Osteoblast (primary cell): Measurements from ENCODE around the gene MAD1L1. TPM values are rescaled to one million over a fixed set of nuclear protein-coding genes. Genes with fewer than 3 reads are reported as not detected.
A peak's percentile ranks its signal among the peaks of the same experiment; 100 is the strongest.

Experiments
- DNase-seq: peaks from one replicate; pipeline ENCODE4 v3.0.0; 2011; ENCODE audit warnings: low spot score, mixed read lengths; ENCODE audit not compliant: insufficient read length; ENCODE audit errors: missing footprints
- H2AFZ ChIP-seq: 2 replicates; pipeline ENCODE4 v1.6.0; 2011; ENCODE audit warnings: mild to moderate bottlenecking, low read length
- H3K27ac ChIP-seq: 2 replicates; pipeline ENCODE4 v1.5.1; 2011; ENCODE audit warnings: mild to moderate bottlenecking, low read depth, low read length, moderate library complexity
- H3K27me3 ChIP-seq: 2 replicates; pipeline ENCODE4 v1.6.0; 2012; ENCODE audit warnings: mild to moderate bottlenecking, control low read depth, inconsistent platforms, low read length, moderate library complexity; ENCODE audit not compliant: insufficient read depth
- H3K36me3 ChIP-seq: 2 replicates; pipeline ENCODE4 v1.5.1; 2011; ENCODE audit warnings: mild to moderate bottlenecking, low read length, control low read depth, moderate library complexity; ENCODE audit not compliant: insufficient read depth
- H3K4me1 ChIP-seq: 2 replicates; pipeline ENCODE4 v1.5.1; 2011; ENCODE audit warnings: mild to moderate bottlenecking, low read length, control low read depth, moderate library complexity; ENCODE audit not compliant: insufficient read depth
- H3K4me2 ChIP-seq: 2 replicates; pipeline ENCODE4 v1.6.0; 2011; ENCODE audit warnings: mild to moderate bottlenecking, low read length; ENCODE audit not compliant: insufficient read depth
- H3K4me3 ChIP-seq: fragments of 200-600 bp; sonication (generic); 3 replicates; pipeline ENCODE4 v1.5.1; 2012; ENCODE audit warnings: mild to moderate bottlenecking, low read length, inconsistent platforms; ENCODE audit not compliant: insufficient read depth
- H3K79me2 ChIP-seq: 2 replicates; pipeline ENCODE4 v1.6.0; 2012; ENCODE audit warnings: mild to moderate bottlenecking, low read length, control low read depth, inconsistent platforms; ENCODE audit not compliant: insufficient read depth
- H3K9me3 ChIP-seq: 2 replicates; pipeline ENCODE4 v1.5.1; 2011; ENCODE audit warnings: low read depth, low read length, control low read depth
- H4K20me1 ChIP-seq: 2 replicates; pipeline ENCODE4 v1.6.0; 2012; ENCODE audit warnings: mild to moderate bottlenecking, low read length, control low read depth; ENCODE audit not compliant: insufficient read depth
- total RNA-seq: library from RNA; depleted of rRNA; stranded (reverse); fragments of >200 nt; gene quantifications from 2 replicates; pipeline ENCODE4 v1.2.3, GENCODE V29; 2012
- TF ChIP-seq, protein P1 (sequence below): IDR thresholded peaks from 2 replicates; pipeline ENCODE4 v1.5.1; 2011; ENCODE audit warnings: mild to moderate bottlenecking, low read depth, low read length, moderate library complexity; ENCODE audit errors: extremely low read depth

MAD1L1 gene
- total RNA-seq, 1 donor: 66.2 TPM

DNA sequence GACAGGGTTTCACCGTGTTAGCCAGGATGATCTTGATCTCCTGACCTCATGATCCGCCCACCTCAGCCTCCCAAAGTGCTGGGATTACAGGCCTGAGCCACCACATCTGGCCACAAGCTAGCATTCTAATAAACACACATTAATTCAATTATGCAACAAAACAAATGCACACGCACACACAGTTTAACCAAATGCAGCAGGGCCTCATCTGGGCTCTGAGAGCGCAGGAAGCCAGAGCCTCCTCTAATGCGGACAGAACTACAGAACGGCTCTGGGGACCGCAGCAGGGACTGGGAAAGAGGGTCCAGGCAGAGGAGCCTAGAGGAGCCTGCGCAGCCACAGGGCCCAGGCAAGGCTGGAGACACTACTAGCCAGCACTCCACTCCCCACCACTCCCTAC lies 3.8 kb downstream of the MAD1L1 start:
- Histone ChIP-seq H3K9me3 (no peaks in the 10 kb centered on the region), H3K4me3 (no peak overlapping the region), H3K4me2 (no peak overlapping the region), H4K20me1 (peaks cover 13% of the 10 kb centered on the region), H3K27ac (no peak overlapping the region), H3K79me2 (peaks cover 56% of the 10 kb centered on the region), H3K36me3 (peaks cover 29% of the 10 kb centered on the region), H3K27me3 (no peaks in the 10 kb centered on the region), H3K4me1 (peaks cover 16% of the 10 kb centered on the region), H2AFZ (no peak overlapping the region)
- TF ChIP-seq, protein P1, sequence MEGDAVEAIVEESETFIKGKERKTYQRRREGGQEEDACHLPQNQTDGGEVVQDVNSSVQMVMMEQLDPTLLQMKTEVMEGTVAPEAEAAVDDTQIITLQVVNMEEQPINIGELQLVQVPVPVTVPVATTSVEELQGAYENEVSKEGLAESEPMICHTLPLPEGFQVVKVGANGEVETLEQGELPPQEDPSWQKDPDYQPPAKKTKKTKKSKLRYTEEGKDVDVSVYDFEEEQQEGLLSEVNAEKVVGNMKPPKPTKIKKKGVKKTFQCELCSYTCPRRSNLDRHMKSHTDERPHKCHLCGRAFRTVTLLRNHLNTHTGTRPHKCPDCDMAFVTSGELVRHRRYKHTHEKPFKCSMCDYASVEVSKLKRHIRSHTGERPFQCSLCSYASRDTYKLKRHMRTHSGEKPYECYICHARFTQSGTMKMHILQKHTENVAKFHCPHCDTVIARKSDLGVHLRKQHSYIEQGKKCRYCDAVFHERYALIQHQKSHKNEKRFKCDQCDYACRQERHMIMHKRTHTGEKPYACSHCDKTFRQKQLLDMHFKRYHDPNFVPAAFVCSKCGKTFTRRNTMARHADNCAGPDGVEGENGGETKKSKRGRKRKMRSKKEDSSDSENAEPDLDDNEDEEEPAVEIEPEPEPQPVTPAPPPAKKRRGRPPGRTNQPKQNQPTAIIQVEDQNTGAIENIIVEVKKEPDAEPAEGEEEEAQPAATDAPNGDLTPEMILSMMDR: no peak
- DNase-seq: peak; percentile 42

DNA sequence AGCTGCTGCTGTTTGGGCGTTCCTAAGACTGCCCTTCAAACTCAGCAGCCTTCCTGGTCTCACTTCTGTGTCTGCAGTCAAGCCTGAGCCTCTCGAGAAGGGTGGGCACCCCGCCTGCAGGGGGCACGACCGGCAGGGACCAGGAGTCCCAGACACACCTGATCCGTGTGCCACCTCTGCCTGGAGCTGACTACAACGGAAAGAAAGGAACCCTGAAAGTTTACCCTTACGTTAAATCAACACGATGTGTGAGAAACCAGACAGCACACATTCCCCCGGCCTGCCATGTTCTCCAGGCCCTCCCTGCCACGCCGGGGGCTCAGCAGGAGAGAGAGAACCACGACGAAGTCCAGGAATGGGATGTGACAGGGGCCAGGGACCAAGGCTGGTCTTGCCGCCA lies 5.0 kb downstream of the MAD1L1 start:
- Histone ChIP-seq H3K79me2 (peaks cover 56% of the 10 kb centered on the region), H3K4me3 (no peak overlapping the region), H3K27me3 (no peaks in the 10 kb centered on the region)

DNA sequence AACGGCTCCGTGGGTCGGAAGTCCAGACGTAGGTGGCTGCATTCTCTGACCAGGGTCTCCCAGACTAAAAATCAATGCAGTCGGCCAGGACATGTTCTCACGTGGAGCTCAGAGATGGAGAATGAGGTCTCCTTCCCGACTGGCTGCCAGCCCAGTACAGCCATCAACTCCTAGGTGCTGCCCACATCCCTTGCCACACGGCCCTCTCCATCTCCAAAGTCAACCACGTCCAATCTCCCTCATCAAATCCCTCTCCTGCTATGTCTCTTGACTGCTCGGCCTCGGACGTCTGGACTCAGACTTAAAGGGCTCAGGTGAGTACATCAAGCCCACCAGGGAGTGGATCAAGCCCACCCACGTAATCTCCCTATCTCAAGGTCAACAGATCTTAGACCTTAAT lies 6.9 kb downstream of the MAD1L1 start:
- Histone ChIP-seq H3K4me2 (no peak overlapping the region), H3K27ac (no peak overlapping the region), H3K36me3 (peaks cover 32% of the 10 kb centered on the region), H3K79me2 (peaks cover 38% of the 10 kb centered on the region), H3K27me3 (no peaks in the 10 kb centered on the region), H3K4me1 (no peaks in the 10 kb centered on the region), H3K9me3 (no peaks in the 10 kb centered on the region), H4K20me1 (peaks cover 12% of the 10 kb centered on the region), H2AFZ (no peak overlapping the region), H3K4me3 (no peak overlapping the region)
- DNase-seq: no peak
- TF ChIP-seq, protein P1: no peak

More for the DNA sequence above, 5.0 kb downstream of the MAD1L1 start:
- H2AFZ ChIP-seq: no peak overlapping the region
- TF ChIP-seq, protein P1: no peak
- no peaks in the 10 kb centered on the region for H3K9me3 ChIP-seq
- H4K20me1 ChIP-seq: peaks cover 12% of the 10 kb centered on the region
- no peak overlapping the region for H3K27ac ChIP-seq
- DNase-seq: peak; percentile 46
- no peak overlapping the region for H3K4me2 ChIP-seq
- H3K4me1 ChIP-seq: peaks cover 8% of the 10 kb centered on the region
- H3K36me3 ChIP-seq: peaks cover 31% of the 10 kb centered on the region

DNA sequence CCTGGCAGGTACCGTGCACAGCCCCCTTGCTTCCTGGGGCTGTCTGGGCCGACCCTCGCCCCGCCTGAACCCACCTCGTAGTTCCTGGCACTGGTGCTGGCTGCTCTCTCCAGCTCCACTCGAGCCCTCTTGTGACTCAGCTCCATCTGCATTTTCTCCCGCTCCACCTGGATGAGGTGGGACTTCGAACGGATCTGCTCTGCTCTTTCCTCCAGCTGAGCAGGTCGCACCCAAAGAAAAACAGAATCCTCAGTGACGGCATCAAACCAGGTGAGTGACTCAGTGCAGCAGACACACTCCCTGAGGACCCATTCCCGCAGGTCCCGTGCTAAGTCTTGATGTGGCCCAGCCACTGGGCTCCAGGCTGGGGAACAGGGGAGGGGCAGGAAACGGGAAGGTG lies 7.4 kb downstream of the MAD1L1 start:
- H3K27ac ChIP-seq: no peak overlapping the region
- peaks cover 34% of the 10 kb centered on the region for H3K79me2 ChIP-seq
- H3K27me3 ChIP-seq: no peaks in the 10 kb centered on the region
- H3K4me2 ChIP-seq: no peak overlapping the region
- no peaks in the 10 kb centered on the region for H3K9me3 ChIP-seq
- H3K4me1 ChIP-seq: no peaks in the 10 kb centered on the region
- DNase-seq: peak; percentile 75
- peaks cover 32% of the 10 kb centered on the region for H3K36me3 ChIP-seq
- H2AFZ ChIP-seq: no peak overlapping the region
- H3K4me3 ChIP-seq: no peak overlapping the region
- H4K20me1 ChIP-seq: peaks cover 14% of the 10 kb centered on the region
- TF ChIP-seq, protein P1: no peak
